SU-DHL-6 (cell line): ENCODE measurements around the gene TRAK1.

Experiments
- H2AFZ ChIP-seq: fragments of 200-600 bp; sonication (generic); 2 replicates; pipeline ENCODE4 v1.6.1; 2014; ENCODE audit warnings: low read depth, mild to moderate bottlenecking, moderate library complexity, mixed read lengths, antibody characterized with exemption, low read length; ENCODE audit not compliant: severe bottlenecking
- H3F3A ChIP-seq: fragments of 200-600 bp; shearing (Covaris generic); 2 replicates; pipeline ENCODE4 v1.6.0; 2016; ENCODE audit warnings: antibody characterized with exemption, mild to moderate bottlenecking; ENCODE audit not compliant: insufficient read depth
- H3K27ac ChIP-seq: fragments of 200-600 bp; sonication (generic); 2 replicates; pipeline ENCODE4 v1.5.1; 2016; ENCODE audit warnings: low read depth, mild to moderate bottlenecking, low read length, moderate library complexity, mixed read lengths
- H3K27me3 ChIP-seq: fragments of 200-600 bp; sonication (generic), shearing (Covaris generic); 2 replicates; pipeline ENCODE4 v1.6.0; 2014; ENCODE audit warnings: mild to moderate bottlenecking, low read length
- H3K36me3 ChIP-seq: fragments of 200-600 bp; sonication (generic); 2 replicates; pipeline ENCODE4 v1.6.1; 2014; ENCODE audit warnings: mild to moderate bottlenecking, low read length, mixed read lengths
- H3K4me2 ChIP-seq: fragments of 300-600, 200-600 bp; shearing (Covaris generic), sonication (generic); 2 replicates; pipeline ENCODE4 v1.6.0; 2014; ENCODE audit warnings: low read length, low read depth, mild to moderate bottlenecking; ENCODE audit not compliant: poor library complexity, severe bottlenecking
- H3K4me3 ChIP-seq: fragments of 200-600 bp; sonication (generic); 2 replicates; pipeline ENCODE4 v1.5.1; 2014; ENCODE audit warnings: antibody characterized with exemption, low read length, mild to moderate bottlenecking, mixed read lengths; ENCODE audit not compliant: insufficient read depth, poor library complexity, severe bottlenecking
- H3K79me2 ChIP-seq: fragments of 200-600 bp; sonication (generic); 2 replicates; pipeline ENCODE4 v1.6.1; 2014; ENCODE audit warnings: mild to moderate bottlenecking, low read length, moderate library complexity; ENCODE audit not compliant: insufficient read depth
- H3K9ac ChIP-seq: fragments of 200-600 bp; sonication (generic); 2 replicates; pipeline ENCODE4 v1.7.0; 2014; ENCODE audit warnings: mild to moderate bottlenecking, low read length
- H3K9me2 ChIP-seq: fragments of 200-600 bp; sonication (generic); replicated peaks from 2 replicates; pipeline ENCODE4 v1.6.1; 2014; ENCODE audit warnings: low read length; ENCODE audit not compliant: insufficient read depth
- H3K9me3 ChIP-seq: fragments of 200-600 bp; sonication (generic); 2 replicates; pipeline ENCODE4 v1.6.1; 2014; ENCODE audit warnings: low read length, mixed read lengths; ENCODE audit not compliant: insufficient read depth
- H4K20me1 ChIP-seq: fragments of 200-600 bp; sonication (generic); 2 replicates; pipeline ENCODE4 v1.6.1; 2014; ENCODE audit warnings: low read depth, mild to moderate bottlenecking, antibody characterized with exemption, low read length, moderate library complexity, mixed read lengths
- EZH2phosphoT487 ChIP-seq: fragments of 200-600 bp; sonication (generic), shearing (Covaris generic); conservative IDR thresholded peaks from 2 replicates; pipeline ENCODE4 v1.6.1; 2018; ENCODE audit warnings: mild to moderate bottlenecking, antibody characterized with exemption, low read length, moderate library complexity, mixed read lengths
- TF ChIP-seq, protein P1 (sequence below): fragments of 200-600 bp; sonication (generic); IDR thresholded peaks from one replicate; pipeline ENCODE4 v1.5.1; 2017; ENCODE audit warnings: antibody characterized with exemption, mild to moderate bottlenecking, low read length, moderate library complexity; ENCODE audit not compliant: insufficient read depth, poor library complexity, severe bottlenecking

The TRAK1 gene

DNA sequence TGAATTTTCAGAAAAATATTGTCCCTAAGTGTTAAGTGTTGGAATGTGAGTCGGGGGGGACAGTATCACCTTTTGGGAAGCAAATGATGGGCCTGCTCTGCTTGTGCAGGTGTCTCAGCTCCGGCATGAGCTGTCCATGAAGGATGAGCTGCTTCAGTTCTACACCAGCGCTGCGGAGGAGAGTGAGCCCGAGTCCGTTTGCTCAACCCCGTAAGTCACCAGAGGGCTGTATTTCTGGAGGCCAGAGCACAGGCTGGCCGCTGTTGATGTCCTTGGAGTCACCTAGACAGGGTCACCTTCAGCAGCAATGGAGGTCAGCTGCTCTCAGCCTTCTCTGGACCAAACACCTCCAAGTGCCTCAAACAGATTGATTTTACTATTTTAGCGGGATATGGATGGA is 96.8 kb downstream of the TRAK1 start:
- no peaks in the 10 kb centered on the region for H4K20me1 ChIP-seq
- H3K27me3 ChIP-seq = no peaks in the 10 kb centered on the region
- peaks cover 11% of the 10 kb centered on the region; the same call in 1 of the 2 replicates for H3F3A ChIP-seq
- peaks cover 3% of the 10 kb centered on the region; the same call in 1 of the 2 replicates for H3K79me2 ChIP-seq
- H2AFZ ChIP-seq = no peak overlapping the region
- H3K9me2 ChIP-seq = no peaks in the 10 kb centered on the region
- H3K27ac ChIP-seq = no peak overlapping the region
- no peak overlapping the region for H3K9ac ChIP-seq
- 0 out of 2 replicates have a peak, but pooled peaks cover 4% of the 10 kb centered on the region for H3K36me3 ChIP-seq
- H3K4me2 ChIP-seq = no peak overlapping the region
- H3K9me3 ChIP-seq = no peaks in the 10 kb centered on the region
- TF ChIP-seq EZH2phosphoT487 = no peak
- TF ChIP-seq, protein P1, sequence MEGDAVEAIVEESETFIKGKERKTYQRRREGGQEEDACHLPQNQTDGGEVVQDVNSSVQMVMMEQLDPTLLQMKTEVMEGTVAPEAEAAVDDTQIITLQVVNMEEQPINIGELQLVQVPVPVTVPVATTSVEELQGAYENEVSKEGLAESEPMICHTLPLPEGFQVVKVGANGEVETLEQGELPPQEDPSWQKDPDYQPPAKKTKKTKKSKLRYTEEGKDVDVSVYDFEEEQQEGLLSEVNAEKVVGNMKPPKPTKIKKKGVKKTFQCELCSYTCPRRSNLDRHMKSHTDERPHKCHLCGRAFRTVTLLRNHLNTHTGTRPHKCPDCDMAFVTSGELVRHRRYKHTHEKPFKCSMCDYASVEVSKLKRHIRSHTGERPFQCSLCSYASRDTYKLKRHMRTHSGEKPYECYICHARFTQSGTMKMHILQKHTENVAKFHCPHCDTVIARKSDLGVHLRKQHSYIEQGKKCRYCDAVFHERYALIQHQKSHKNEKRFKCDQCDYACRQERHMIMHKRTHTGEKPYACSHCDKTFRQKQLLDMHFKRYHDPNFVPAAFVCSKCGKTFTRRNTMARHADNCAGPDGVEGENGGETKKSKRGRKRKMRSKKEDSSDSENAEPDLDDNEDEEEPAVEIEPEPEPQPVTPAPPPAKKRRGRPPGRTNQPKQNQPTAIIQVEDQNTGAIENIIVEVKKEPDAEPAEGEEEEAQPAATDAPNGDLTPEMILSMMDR = no peak
- no peak overlapping the region for H3K4me3 ChIP-seq

DNA sequence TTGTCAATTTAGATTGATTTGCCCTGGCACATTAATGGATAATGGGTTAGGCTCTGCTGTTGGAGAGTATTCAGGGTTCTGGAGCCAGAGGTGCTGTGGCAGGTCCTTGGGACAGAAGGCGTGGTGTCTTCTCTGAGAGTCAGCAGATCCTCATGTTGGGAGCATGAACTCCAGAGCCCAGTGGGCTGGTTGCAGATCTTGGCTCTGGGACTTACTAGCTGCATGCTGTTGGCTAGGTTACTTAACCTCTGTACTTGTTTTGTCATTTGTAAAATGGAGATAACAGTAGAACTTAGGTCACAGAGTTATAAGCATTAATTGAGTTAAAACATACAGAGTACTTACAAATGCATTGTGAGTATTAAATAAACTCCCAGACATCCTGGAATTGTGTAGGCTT is 97.2 kb downstream of the TRAK1 start:
- Histone ChIP-seq H3K9me2 (no peaks in the 10 kb centered on the region), H3K4me2 (no peak overlapping the region), H2AFZ (no peak overlapping the region), H3K27ac (no peak overlapping the region), H3K4me3 (no peak overlapping the region), H4K20me1 (no peaks in the 10 kb centered on the region), H3K27me3 (no peaks in the 10 kb centered on the region), H3K9ac (no peak overlapping the region), H3K79me2 (no peaks in the 10 kb centered on the region), H3F3A (peaks cover 15% of the 10 kb centered on the region; the same call in 1 of the 2 replicates), H3K9me3 (no peaks in the 10 kb centered on the region), H3K36me3 (0 out of 2 replicates have a peak, but pooled peaks cover 5% of the 10 kb centered on the region)
- no peak for TF ChIP-seq EZH2phosphoT487
- TF ChIP-seq, protein P1 = no peak

DNA sequence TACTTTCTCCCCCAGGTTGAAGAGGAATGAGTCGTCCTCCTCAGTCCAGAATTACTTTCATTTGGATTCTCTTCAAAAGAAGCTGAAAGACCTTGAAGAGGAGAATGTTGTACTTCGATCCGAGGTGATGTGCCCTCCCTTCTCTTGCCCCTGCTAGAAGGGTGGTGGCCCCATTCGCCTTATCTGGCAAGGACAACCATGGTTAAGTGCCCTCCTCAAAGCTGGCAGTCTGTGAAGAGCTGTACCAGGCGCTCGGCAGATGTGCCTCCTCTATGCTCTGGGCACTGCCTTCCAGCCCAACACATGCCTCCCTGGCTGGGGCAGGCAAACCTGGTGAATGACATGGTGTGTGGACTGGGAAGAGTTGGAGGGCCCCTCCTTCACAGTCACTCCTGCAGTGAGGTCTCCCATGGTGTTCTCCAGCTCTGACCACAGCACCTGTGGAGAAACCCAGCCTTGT is 97.9 kb downstream of the TRAK1 start:
- H3F3A ChIP-seq = peaks cover 13% of the 10 kb centered on the region; the same call in 1 of the 2 replicates
- H3K9me2 ChIP-seq = no peaks in the 10 kb centered on the region
- TF ChIP-seq, protein P1 = no peak
- TF ChIP-seq EZH2phosphoT487 = no peak
- H4K20me1 ChIP-seq = no peaks in the 10 kb centered on the region
- no peaks in the 10 kb centered on the region for H3K79me2 ChIP-seq
- no peaks in the 10 kb centered on the region for H3K9me3 ChIP-seq
- H3K4me3 ChIP-seq = no peak overlapping the region
- no peak overlapping the region for H3K9ac ChIP-seq
- peak overlapping the region; percentile 6; the same call in 1 of the 2 replicates for H3K27ac ChIP-seq
- H2AFZ ChIP-seq = no peak overlapping the region
- H3K4me2 ChIP-seq = no peak overlapping the region
- 0 out of 2 replicates have a peak, but pooled peaks cover 9% of the 10 kb centered on the region for H3K36me3 ChIP-seq
- H3K27me3 ChIP-seq = no peaks in the 10 kb centered on the region
